Activated CD4-positive, alpha-beta T cell treated with anti-CD3 and anti-CD28 coated beads for 48 hours (primary cell): ENCODE data around the gene NFATC2.

Source experiments
- DNase-seq: peaks from one replicate; pipeline ENCODE4 v3.0.0-alpha.2; 2020

The NFATC2 gene

DNA sequence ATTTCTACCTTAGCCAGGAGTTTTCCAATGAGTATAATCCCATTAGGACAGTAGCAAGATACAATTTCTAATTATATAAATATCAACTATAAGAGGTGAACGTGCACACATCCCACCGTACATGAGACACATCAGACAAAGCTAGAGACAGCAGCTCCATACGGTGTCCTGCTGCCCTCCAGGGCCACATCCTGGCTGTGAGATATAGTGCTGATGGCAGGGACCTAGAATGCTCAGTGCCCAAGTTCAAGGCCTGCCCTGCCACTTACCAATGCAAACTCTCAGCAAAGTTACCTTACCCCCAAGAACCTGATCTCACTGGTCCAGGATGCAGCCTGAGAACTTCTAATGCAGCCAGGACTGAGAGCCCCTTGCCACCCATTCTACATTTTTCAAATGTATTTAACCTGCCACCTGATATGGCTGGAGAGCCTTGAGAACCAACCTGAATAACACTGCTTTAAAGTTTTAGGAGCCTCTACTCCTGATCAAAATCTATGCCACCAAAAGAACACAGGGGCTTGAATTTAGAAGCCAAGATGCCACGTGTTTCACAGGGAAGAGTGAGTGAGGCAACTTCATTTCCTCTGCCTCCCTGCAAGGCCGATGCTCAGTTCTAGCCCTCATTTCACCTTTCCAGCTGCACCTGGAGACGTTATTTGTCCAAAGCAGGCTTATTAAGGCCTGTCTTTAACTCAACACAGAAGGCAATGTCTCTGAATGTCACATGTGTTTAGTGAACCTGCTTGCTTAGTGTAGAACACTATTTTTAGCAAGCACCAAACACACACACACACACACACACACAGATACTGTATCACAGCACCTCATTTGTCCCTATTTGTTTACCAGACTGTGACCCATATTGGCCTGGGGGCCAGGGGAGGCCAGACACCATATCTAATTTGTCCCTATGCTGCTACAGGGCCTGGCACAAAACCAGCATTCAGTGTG is 6.1 kb downstream of the NFATC2 start:
- no peak for DNase-seq

DNA sequence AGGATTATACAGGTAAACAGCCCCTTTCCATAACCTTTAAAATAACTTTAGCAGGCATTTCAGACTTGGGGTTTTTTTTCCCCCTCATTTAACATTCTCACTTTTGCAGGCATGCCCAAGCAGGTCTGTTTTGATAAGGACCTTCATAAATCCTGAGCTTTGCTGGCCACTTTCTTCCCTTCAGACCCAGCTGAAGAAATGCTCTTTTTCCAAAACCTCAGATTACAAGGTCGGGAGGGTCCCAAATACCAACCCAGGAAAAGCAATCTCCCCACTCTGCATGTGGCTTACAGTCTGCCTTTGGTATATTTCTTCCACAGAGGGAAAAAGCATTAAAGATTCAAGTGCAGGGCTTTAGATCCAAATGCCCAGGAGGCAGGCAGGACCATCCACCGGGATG is 6.8 kb downstream of the NFATC2 start:
- DNase-seq, result no peak

DNA sequence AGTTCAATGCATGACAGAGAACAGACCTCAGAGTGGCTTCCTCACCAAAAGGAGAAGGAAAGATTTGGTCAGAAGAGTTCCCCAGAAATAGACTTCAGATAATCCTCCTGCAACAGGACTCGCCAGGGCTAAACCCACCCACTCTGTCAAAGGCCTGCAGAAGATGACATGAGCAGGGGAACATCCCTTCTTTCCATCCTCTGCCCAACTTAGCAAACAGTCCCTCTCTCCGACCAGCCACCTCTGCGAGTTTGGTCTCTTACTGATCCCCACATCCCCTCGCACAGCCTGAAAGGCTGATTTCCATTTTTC is 7.5 kb downstream of the NFATC2 start:
- DNase-seq, result peak; percentile 61

- DNase-seq, result no peak
Observed at GRCh38 chr20:51533291-51534172, 9.0 kb downstream of the NFATC2 start.

- DNase-seq, result no peak
Observed at GRCh38 chr20:51532577-51533191, 9.8 kb downstream of the NFATC2 start.

DNA sequence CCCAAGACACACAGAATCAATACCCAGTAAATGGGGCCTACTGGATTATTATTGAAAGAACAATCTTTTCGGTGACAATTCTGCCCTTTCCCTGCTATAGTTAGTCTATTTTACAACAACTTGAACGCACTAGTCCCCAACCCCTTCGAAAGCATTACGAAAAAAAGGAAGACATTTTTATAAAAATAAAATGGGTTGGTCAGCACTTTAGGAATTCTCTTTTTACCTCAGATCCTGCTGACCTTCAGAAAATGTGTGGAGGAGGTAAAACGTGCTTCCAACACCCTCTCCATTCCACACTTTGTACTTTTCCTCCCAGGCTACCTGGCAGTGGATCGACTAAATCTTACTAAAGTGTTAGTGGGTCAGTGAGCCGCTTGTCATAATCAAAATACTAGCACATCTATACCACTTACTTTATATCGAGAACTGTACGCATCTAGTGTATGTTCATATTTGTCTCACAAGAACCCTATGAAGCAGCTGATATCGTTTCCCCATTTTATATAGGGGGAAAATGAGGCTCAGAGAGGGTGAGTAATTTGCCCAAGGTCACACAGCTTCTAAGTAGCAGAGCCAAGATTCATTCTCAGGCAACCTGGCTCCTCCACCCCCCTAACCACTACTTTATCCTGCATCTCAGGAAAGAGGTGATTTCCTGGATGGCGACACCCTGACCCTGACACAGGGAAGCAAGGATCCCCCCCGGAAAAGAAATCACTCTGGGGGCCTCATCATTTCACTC is 10.6 kb downstream of the NFATC2 start:
- no peak for DNase-seq

DNA sequence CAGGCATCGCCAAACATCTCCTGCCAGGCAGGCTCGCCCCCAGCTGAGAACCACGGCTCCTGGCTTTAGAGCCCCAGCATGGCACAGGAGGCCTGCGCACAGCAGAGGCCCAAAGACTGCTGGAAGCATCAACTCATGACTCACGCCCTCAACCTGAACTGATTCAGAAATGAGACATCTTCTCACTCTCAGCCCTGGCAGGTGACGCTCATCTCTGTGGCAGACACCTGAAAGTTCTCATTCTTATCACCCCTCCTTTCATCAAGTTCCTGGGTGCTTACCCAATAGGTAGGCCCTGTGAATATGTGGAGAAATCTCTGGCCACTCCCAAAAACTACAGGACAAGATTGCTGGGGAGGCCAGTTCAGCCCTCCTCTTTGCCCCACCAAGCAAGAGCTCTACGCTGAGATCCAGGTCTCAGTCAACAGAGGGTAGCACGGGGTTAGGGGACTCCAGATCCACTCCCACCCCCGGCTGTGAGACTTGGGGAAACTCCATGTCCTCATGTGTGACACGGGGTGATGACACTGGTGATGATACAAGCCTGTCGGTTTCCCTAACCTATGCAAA is 11.3 kb downstream of the NFATC2 start:
- DNase-seq, result peak; percentile 88

DNA sequence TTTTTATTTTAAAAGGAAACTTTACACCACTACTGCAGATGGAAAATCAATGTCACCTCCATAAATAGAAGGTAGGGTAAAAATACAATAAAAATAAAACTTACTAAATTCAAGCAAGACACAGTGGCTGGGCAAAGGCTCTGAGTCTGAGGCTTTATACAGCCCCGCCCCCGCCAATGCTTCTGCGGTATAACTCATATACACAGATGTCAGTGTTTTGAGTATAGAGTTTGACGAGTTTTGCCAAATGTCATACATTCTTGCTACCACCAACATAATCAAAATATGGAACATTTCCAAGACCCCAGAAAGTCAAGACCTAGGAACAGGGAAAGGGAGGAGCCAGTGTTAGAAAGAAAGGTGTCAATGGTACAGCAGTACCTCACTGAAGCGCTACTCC is 12.8 kb downstream of the NFATC2 start:
- DNase-seq, result peak; percentile 90

- peak; percentile 81 for DNase-seq
Observed at GRCh38 chr20:51529081-51529681, 13.3 kb downstream of the NFATC2 start.

- peak; percentile 79 for DNase-seq
Observed at GRCh38 chr20:51528263-51529027, 14.1 kb downstream of the NFATC2 start.

DNA sequence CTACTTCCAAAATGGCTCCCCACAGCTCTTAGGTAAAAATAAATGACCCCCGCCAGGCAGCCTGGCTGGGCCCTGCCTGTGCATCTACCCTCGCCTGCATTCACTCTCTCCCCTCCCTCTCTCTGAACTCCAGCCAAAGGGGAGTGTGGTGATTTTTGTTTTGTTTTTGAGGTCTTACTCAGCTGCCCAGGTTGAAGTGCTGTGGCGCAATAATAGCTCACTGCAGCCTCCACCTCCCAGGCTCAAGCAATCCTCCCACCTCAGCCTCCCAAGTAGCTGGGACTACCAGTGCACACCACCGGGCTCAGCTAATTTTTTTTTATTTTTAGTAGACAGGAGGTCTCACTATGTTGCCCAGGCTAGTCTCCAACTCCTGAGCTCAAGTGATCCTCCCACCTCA is 15.8 kb downstream of the NFATC2 start:
- no peak for DNase-seq

- no peak for DNase-seq
Observed at GRCh38 chr20:51526106-51526470, 16.4 kb downstream of the NFATC2 start.

DNA sequence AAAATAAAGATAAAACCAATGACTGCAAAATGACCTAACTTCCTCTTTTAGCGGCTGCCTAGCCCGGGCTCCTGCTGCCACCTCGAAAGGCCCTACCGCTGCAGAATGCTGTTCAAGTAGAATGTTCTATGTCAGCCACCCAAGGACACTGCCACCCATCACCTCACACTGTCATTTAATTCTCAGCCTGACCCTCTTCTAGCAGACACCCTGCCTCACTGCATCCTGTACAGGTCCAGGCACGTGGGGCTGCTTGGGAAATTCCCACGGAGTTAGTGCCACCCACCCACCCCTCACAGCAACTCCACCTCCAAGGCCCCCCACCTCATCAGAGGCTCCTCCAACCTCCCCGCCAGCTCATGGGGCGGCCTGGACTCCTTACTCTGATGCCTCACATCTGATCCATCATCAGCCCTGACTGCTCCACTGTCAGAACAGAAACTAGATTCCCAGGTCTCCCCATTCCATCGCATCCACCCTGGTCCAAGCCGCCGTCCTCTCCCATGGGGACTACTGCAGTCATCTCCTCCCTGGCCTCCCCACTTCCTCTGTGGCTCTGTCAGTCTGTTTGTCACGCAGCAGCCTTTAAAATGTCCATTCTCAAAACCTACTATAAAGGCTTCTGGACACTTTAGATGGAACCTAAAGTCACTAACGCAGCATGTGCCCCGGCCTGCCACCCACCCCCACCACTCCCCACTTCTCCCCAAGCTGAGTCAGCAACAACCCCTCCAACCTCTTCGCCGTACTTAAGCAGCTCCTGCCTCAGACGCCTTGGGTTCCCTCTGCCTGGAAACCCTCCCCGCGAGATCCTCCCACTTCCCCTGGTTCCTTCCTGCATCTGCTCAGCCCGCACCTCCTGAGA is 17.0 kb downstream of the NFATC2 start:
- DNase-seq, result peak; percentile 65

- no peak for DNase-seq
Observed at GRCh38 chr20:51523276-51524013, 19.1 kb downstream of the NFATC2 start.

GRCh38 chr20:51522207-51522606 is 20.3 kb downstream of the NFATC2 start:
- DNase-seq, result no peak

- no peak for DNase-seq
Observed at GRCh38 chr20:51517839-51518238, 24.7 kb downstream of the NFATC2 start.

- DNase-seq, result no peak
Observed at GRCh38 chr20:51516855-51517254, 25.7 kb downstream of the NFATC2 start.

GRCh38 chr20:51514836-51515235 is 27.7 kb downstream of the NFATC2 start:
- DNase-seq, result no peak

DNA sequence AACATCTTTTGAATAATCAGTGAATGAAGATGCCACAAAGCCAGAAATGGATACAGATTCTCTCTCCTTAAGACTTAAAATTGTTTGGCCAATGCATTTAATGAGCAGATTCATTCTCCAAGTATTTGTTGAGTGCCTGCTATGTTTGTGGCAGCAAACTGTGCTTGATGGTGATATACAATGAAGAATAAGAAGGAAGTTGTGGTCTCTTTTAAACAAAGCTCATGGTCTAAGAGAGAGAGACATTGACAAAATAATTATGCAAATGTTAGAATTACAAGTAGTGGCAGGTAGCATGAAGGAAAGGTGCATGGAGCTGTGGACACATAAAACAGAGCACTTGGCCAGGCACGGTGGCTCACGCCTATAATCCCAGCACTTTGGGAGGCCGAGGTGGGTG is 28.3 kb downstream of the NFATC2 start:
- no peak for DNase-seq
